ENCODE results near the gene POLR3A. TPM values are rescaled to one million over a fixed set of nuclear protein-coding genes. Genes with fewer than 3 reads are reported as not detected.
"Not testable (repeated sequence)": the region's sequence is repeated elsewhere in the genome, so short reads cannot be mapped to it uniquely, and the experiment has no call there.

Gene POLR3A
- total RNA-seq, 1 donor from 2014 or later: 41.0 TPM

GRCh38 chr10:78066012-78066411 lies 36.7 kb upstream of the POLR3A start:
- Mint-ChIP-seq H3K4me1 (ENCODE audit: low read depth, unreplicated experiment) (peaks cover 4% of the 10 kb centered on the region), H3K36me3 (ENCODE audit: unreplicated experiment) (peaks cover 4% of the 10 kb centered on the region), H3K27ac (ENCODE audit: unreplicated experiment) (no peak overlapping the region), H3K9me3 (ENCODE audit: unreplicated experiment) (peaks cover 3% of the 10 kb centered on the region), H3K4me3 (ENCODE audit: unreplicated experiment) (no peak overlapping the region), H3K27me3 (ENCODE audit: unreplicated experiment) (peaks cover 2% of the 10 kb centered on the region)
- TF ChIP-seq, protein P1, sequence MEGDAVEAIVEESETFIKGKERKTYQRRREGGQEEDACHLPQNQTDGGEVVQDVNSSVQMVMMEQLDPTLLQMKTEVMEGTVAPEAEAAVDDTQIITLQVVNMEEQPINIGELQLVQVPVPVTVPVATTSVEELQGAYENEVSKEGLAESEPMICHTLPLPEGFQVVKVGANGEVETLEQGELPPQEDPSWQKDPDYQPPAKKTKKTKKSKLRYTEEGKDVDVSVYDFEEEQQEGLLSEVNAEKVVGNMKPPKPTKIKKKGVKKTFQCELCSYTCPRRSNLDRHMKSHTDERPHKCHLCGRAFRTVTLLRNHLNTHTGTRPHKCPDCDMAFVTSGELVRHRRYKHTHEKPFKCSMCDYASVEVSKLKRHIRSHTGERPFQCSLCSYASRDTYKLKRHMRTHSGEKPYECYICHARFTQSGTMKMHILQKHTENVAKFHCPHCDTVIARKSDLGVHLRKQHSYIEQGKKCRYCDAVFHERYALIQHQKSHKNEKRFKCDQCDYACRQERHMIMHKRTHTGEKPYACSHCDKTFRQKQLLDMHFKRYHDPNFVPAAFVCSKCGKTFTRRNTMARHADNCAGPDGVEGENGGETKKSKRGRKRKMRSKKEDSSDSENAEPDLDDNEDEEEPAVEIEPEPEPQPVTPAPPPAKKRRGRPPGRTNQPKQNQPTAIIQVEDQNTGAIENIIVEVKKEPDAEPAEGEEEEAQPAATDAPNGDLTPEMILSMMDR (IDR thresholded peaks at IDR 0.05; ENCODE audit: partially characterized antibody, unreplicated experiment): no peak
- no peak for DNase-seq

- H3K27me3 Mint-ChIP-seq (ENCODE audit: unreplicated experiment): peaks cover 2% of the 10 kb centered on the region
- H3K27ac Mint-ChIP-seq (ENCODE audit: unreplicated experiment): no peak overlapping the region
- H3K9me3 Mint-ChIP-seq (ENCODE audit: unreplicated experiment): peaks cover 3% of the 10 kb centered on the region
- DNase-seq: no peak
- peak overlapping the region; percentile 18 for H3K4me3 Mint-ChIP-seq (ENCODE audit: unreplicated experiment)
- TF ChIP-seq, protein P1 (IDR thresholded peaks at IDR 0.05; ENCODE audit: partially characterized antibody, unreplicated experiment): no peak
- H3K4me1 Mint-ChIP-seq (ENCODE audit: low read depth, unreplicated experiment): peaks cover 5% of the 10 kb centered on the region
- peaks cover 4% of the 10 kb centered on the region for H3K36me3 Mint-ChIP-seq (ENCODE audit: unreplicated experiment)
Observed at GRCh38 chr10:78065611-78066010, 36.3 kb upstream of the POLR3A start.

DNA sequence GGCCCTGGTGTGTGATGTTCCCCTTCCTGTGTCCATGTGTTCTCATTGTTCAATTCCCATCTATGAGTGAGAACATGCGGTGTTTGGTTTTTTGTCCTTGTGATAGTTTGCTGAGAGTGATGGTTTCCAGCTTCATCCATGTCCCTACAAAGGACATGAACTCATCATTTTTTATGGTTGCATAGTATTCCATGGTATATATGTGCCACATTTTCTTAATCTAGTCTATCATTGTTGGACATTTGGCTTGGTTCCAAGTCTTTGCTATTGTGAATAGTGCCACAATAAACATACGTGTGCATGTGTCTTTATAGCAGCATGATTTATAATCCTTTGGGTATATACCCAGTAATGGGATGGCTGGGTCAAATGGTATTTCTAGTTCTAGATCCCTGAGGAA lies 35.6 kb upstream of the POLR3A start:
- not testable (repeated sequence) for DNase-seq; H3K27me3 Mint-ChIP-seq (ENCODE audit: unreplicated experiment); H3K9me3 Mint-ChIP-seq (ENCODE audit: unreplicated experiment); H3K4me1 Mint-ChIP-seq (ENCODE audit: low read depth, unreplicated experiment); H3K4me3 Mint-ChIP-seq (ENCODE audit: unreplicated experiment); H3K27ac Mint-ChIP-seq (ENCODE audit: unreplicated experiment); H3K36me3 Mint-ChIP-seq (ENCODE audit: unreplicated experiment)

DNA sequence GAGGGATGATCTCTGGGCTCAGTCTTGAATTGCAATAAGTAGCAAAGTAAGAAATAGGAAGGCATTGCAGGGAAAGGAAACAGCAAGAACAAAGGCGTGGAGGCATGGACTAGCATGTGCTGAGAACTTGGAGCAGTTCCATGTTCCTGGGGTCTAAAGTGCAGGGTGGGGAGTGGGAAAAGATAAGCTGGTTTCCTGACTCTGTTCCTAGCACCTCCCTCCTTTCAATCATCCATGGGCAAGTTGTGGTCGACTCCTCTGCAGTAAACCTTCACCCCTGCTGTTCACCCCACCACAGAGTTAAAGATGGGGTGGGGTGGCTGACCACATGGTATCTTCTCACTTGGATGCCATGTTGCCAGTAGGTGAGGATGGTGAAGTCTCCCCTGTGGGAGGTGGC lies 33.9 kb upstream of the POLR3A start:
- TF ChIP-seq, protein P1 (IDR thresholded peaks at IDR 0.05; ENCODE audit: partially characterized antibody, unreplicated experiment): no peak
- peaks cover 7% of the 10 kb centered on the region for H3K9me3 Mint-ChIP-seq (ENCODE audit: unreplicated experiment)
- no peak overlapping the region for H3K27ac Mint-ChIP-seq (ENCODE audit: unreplicated experiment)
- peaks cover 20% of the 10 kb centered on the region for H3K4me1 Mint-ChIP-seq (ENCODE audit: low read depth, unreplicated experiment)
- no peaks in the 10 kb centered on the region for H3K36me3 Mint-ChIP-seq (ENCODE audit: unreplicated experiment)
- DNase-seq: no peak
- H3K27me3 Mint-ChIP-seq (ENCODE audit: unreplicated experiment): peaks cover 6% of the 10 kb centered on the region
- no peak overlapping the region for H3K4me3 Mint-ChIP-seq (ENCODE audit: unreplicated experiment)

DNA sequence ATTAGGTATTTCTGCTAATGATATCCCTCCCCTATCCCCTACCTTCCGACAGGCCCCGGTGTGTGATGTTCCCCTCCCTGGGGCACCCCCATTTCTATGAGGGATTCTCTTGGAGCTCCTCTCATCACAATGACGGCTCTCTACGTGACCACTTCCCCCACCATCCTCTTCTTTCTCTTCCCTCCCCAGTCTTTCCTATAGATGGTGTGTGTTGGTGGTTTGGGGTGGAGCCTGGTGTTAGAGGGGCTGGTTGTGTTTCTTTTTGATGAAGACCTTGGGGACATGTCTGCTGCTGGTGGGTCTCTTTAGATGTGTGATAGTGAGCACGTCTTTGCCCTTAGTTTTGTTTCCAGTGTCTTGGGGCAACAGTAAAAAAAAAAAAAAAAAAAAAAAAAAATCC lies 33.0 kb upstream of the POLR3A start:
- H3K27me3 Mint-ChIP-seq (ENCODE audit: unreplicated experiment): peaks cover 6% of the 10 kb centered on the region
- TF ChIP-seq, protein P1 (IDR thresholded peaks at IDR 0.05; ENCODE audit: partially characterized antibody, unreplicated experiment): no peak
- H3K27ac Mint-ChIP-seq (ENCODE audit: unreplicated experiment): no peak overlapping the region
- H3K9me3 Mint-ChIP-seq (ENCODE audit: unreplicated experiment): peaks cover 7% of the 10 kb centered on the region
- H3K36me3 Mint-ChIP-seq (ENCODE audit: unreplicated experiment): no peaks in the 10 kb centered on the region
- H3K4me1 Mint-ChIP-seq (ENCODE audit: low read depth, unreplicated experiment): peaks cover 21% of the 10 kb centered on the region
- no peak overlapping the region for H3K4me3 Mint-ChIP-seq (ENCODE audit: unreplicated experiment)
- DNase-seq: no peak

Measured in glutamatergic neuron (in vitro differentiated cells).